HCT116 (cell line): ENCODE data around the gene GUCA1C. TPM values are rescaled to one million over a fixed set of nuclear protein-coding genes. Genes with fewer than 3 reads are reported as not detected.

Source experiments
- ATAC-seq: fragments of 200-7000 bp; cut with Tn5 transposase; 2 replicates; pipeline ENCODE4 v1.9.1; 2020; ENCODE audit warnings: mild to moderate bottlenecking, moderate library complexity
- BruUV-seq: library from RNA; stranded (reverse); fragments of 400-500 nt; replicated peaks from 2 replicates; lab custom pipeline; 2021; lab: Mats Ljungman, UMichigan
- CTCF ChIA-PET: fragments of 300-600 bp; sonication (Branson Sonifier 250); formaldehyde crosslinking; loops from one replicate; lab custom pipeline; 2021; ENCODE audit warnings: antibody characterized with exemption; lab: Charles Lee
- POLR2A ChIA-PET: fragments of 300-600, 350-600 bp; sonication (Branson Sonifier 250); formaldehyde crosslinking; loops from one replicate; lab custom pipeline; 2021; ENCODE audit warnings: antibody characterized with exemption; lab: Charles Lee
- RAD21 ChIA-PET, 2 experiments: fragments of 300-600 bp; sonication (Branson Sonifier 250); formaldehyde crosslinking; loops; one replicate each; lab custom pipeline; 2023; ENCODE audit warnings: low total read pairs in 2 of 2; ENCODE audit not compliant: uncharacterized antibody in 2 of 2, unreplicated experiment in 2 of 2, low non-redundant PET in 1 of 2; lab: Charles Lee
- DNase-seq: peaks from one replicate; pipeline ENCODE4 v3.0.0-alpha.2; 2010; ENCODE audit warnings: low read depth, low spot score
- H2AFZ ChIP-seq: fragments of 200-600 bp; shearing (Covaris generic), sonication (generic); 2 replicates; pipeline ENCODE4 v1.6.1; 2017; ENCODE audit warnings: low read depth, mixed run types, mixed read lengths, antibody characterized with exemption, low read length; ENCODE audit not compliant: poor library complexity, severe bottlenecking
- H3K27ac ChIP-seq: 2 replicates; pipeline ENCODE4 v1.5.1; 2012; ENCODE audit warnings: low read depth, low read length
- H3K27me3 ChIP-seq: fragments of 200-600 bp; sonication (generic); 2 replicates; pipeline ENCODE4 v1.6.1; 2016; ENCODE audit warnings: mixed run types, low read length, mixed read lengths; ENCODE audit not compliant: insufficient read depth
- H3K36me3 ChIP-seq, 2 experiments: fragments of 200-500 bp in 1 of 2; fragments of 200-600 bp in 1 of 2; sonication (Bioruptor generic) in 1 of 2; sonication (generic) in 1 of 2; 2 replicates each; pipeline versions ENCODE4 v1.5.1 to v1.6.1; 2014 to 2016; ENCODE audit warnings: low read length in 2 of 2, inconsistent platforms in 1 of 2, mixed read lengths in 1 of 2, mixed run types in 1 of 2; ENCODE audit not compliant: insufficient read depth in 2 of 2, control insufficient read depth in 1 of 2
- H3K4me1 ChIP-seq, 2 experiments: fragments of 200-600 bp in 1 of 2; sonication (generic) in 1 of 2; 2 replicates each; pipeline versions ENCODE4 v1.5.1 to v1.6.1; 2012 to 2017; ENCODE audit warnings: low read length in 2 of 2, inconsistent platforms in 1 of 2, mild to moderate bottlenecking in 1 of 2, mixed read lengths in 1 of 2, mixed run types in 1 of 2, moderate library complexity in 1 of 2; ENCODE audit not compliant: insufficient read depth in 2 of 2, control insufficient read depth in 1 of 2
- H3K4me2 ChIP-seq: fragments of 200-600 bp; sonication (generic); 2 replicates; pipeline ENCODE4 v1.6.1; 2017; ENCODE audit warnings: mixed run types, low read length, mixed read lengths
- H3K4me3 ChIP-seq, 2 experiments: fragments of 200-600 bp in 1 of 2; sonication (generic) in 1 of 2; replicated peaks in 1 of 2; 2 replicates each; pipeline ENCODE4 v1.5.1; 2011 to 2016; ENCODE audit warnings: low read length in 2 of 2, control low read depth in 1 of 2, low read depth in 1 of 2, mild to moderate bottlenecking in 1 of 2, mixed read lengths in 1 of 2, mixed run types in 1 of 2
- H3K79me2 ChIP-seq: fragments of 200-600 bp; sonication (generic); 2 replicates; pipeline ENCODE4 v1.6.1; 2017; ENCODE audit warnings: mild to moderate bottlenecking, mixed run types, low read length, moderate library complexity, mixed read lengths; ENCODE audit not compliant: insufficient read depth
- H3K9ac ChIP-seq: fragments of 200-600 bp; sonication (generic); 2 replicates; pipeline ENCODE4 v1.6.1; 2016; ENCODE audit warnings: low read length, mixed read lengths
- H3K9me2 ChIP-seq: fragments of 200-600 bp; sonication (generic), shearing (Covaris generic); 2 replicates; pipeline ENCODE4 v1.6.1; 2017; ENCODE audit warnings: mixed run types, mild to moderate bottlenecking, moderate library complexity; ENCODE audit not compliant: insufficient read depth
- H3K9me3 ChIP-seq, 2 experiments: fragments of 200-500 bp in 1 of 2; fragments of 200-600 bp in 1 of 2; sonication (Bioruptor generic) in 1 of 2; sonication (generic) in 1 of 2; 2 replicates each; pipeline ENCODE4 v1.6.1; 2014 to 2017; ENCODE audit warnings: low read length in 2 of 2, mixed read lengths in 2 of 2, inconsistent platforms in 1 of 2, low read depth in 1 of 2, mild to moderate bottlenecking in 1 of 2, mixed run types in 1 of 2, moderate library complexity in 1 of 2; ENCODE audit not compliant: control insufficient read depth in 1 of 2, insufficient read depth in 1 of 2
- H4K20me1 ChIP-seq: fragments of 200-600 bp; sonication (generic), shearing (Covaris generic); 2 replicates; pipeline ENCODE4 v1.6.1; 2017; ENCODE audit warnings: mixed run types, mild to moderate bottlenecking, moderate library complexity; ENCODE audit not compliant: insufficient read depth
- CEBPB ChIP-seq: IDR thresholded peaks from 2 replicates; pipeline ENCODE4 v1.6.1; 2012; ENCODE audit warnings: low read depth
- EGR1 ChIP-seq: IDR thresholded peaks from 2 replicates; pipeline ENCODE4 v1.6.1; 2012; ENCODE audit warnings: low read depth
- EZH2phosphoT487 ChIP-seq: fragments of 200-600 bp; IDR thresholded peaks from 2 replicates; pipeline ENCODE4 v1.6.1; 2018; ENCODE audit warnings: antibody characterized with exemption, borderline replicate concordance
- FOSL1 ChIP-seq: IDR thresholded peaks from 2 replicates; pipeline ENCODE4 v1.6.1; 2012; ENCODE audit warnings: low read depth
- JUND ChIP-seq: IDR thresholded peaks from 2 replicates; pipeline ENCODE4 v1.6.1; 2012
- MAX ChIP-seq: IDR thresholded peaks from 2 replicates; pipeline ENCODE4 v1.6.1; 2012
- POLR2A ChIP-seq: IDR thresholded peaks from 2 replicates; pipeline ENCODE4 v1.7.0; 2011; ENCODE audit warnings: borderline replicate concordance; ENCODE audit not compliant: insufficient read depth, insufficient read length; ENCODE audit errors: extremely low read depth
- REST ChIP-seq: IDR thresholded peaks from 2 replicates; pipeline ENCODE4 v1.6.1; 2012; ENCODE audit warnings: low read depth
- SIN3A ChIP-seq: IDR thresholded peaks from 2 replicates; pipeline ENCODE4 v1.6.1; 2012; ENCODE audit warnings: low read depth
- SP1 ChIP-seq: IDR thresholded peaks from 2 replicates; pipeline ENCODE4 v1.6.1; 2012; ENCODE audit warnings: low read depth
- SRF ChIP-seq: IDR thresholded peaks from 2 replicates; pipeline ENCODE4 v1.6.1; 2012; ENCODE audit warnings: low read depth
- TCF7L2 ChIP-seq: IDR thresholded peaks from 2 replicates; pipeline ENCODE4 v1.7.0; 2011; ENCODE audit warnings: borderline replicate concordance, inconsistent platforms; ENCODE audit not compliant: insufficient read depth, insufficient read length; ENCODE audit errors: extremely low read depth
- YY1 ChIP-seq: IDR thresholded peaks from 2 replicates; pipeline ENCODE4 v1.6.1; 2011; ENCODE audit warnings: low read length, low read depth, moderate library complexity, mild to moderate bottlenecking; ENCODE audit not compliant: insufficient replicate concordance; ENCODE audit errors: extremely low read depth
- ZFX ChIP-seq: fragments of 450-650 bp; IDR thresholded peaks from 2 replicates; pipeline ENCODE4 v1.6.1; 2017
- intact Hi-C: fragments of 100-400 bp; cut with micrococcal nuclease; formaldehyde crosslinking; loops from 2 replicates; pipeline ENCODE4 v1.10.0; 2022
- total RNA-seq: library from RNA; stranded (reverse); gene quantifications from one replicate; pipeline ENCODE4 v1.2.1, GENCODE V29; 2021; ENCODE audit not compliant: unreplicated experiment

GUCA1C gene
- total RNA-seq, 1 experiment from 2014 or later: not detected

GRCh38 chr3:108862865-108863798 is 90.5 kb downstream of the GUCA1C start:
- H3K79me2 ChIP-seq: no peaks in the 10 kb centered on the region
- peak overlapping the region; percentile 69 for H3K4me2 ChIP-seq
- H3K27me3 ChIP-seq: no peaks in the 10 kb centered on the region
- POLR2A ChIA-PET: no interaction called here
- H3K36me3 ChIP-seq: no peaks in the 10 kb centered on the region
- no peaks in the 10 kb centered on the region for H3K9me2 ChIP-seq
- CTCF ChIA-PET: no interaction called here
- TSS peak; percentile 72 for BruUV-seq
- H2AFZ ChIP-seq: peak overlapping the region; percentile 68
- ATAC-seq: peak; percentile 85
- intact Hi-C loops: no loop called here
- H3K27ac ChIP-seq: peak overlapping the region; percentile 76
- no peaks in the 10 kb centered on the region; a peak in 1 of 4 replicates for H3K9me3 ChIP-seq
- peak overlapping the region; percentile 44 for H3K9ac ChIP-seq
- peaks cover 22 to 30% of the 10 kb centered on the region in 2 experiments for H3K4me1 ChIP-seq
- H4K20me1 ChIP-seq: no peaks in the 10 kb centered on the region
- RAD21 ChIA-PET: no interaction called here
- DNase-seq: peak; percentile 81
- peak overlapping the region in 1 of 2 experiments; percentile 15; a peak in 2 of 4 replicates for H3K4me3 ChIP-seq
- peak; percentile 57; the same call in 1 of the 2 replicates for TF ChIP-seq JUND
- peak; percentile 44; the same call in 1 of the 2 replicates for TF ChIP-seq MAX
- TF ChIP-seq SP1: peak; percentile 62
- TF ChIP-seq FOSL1: peak; percentile 71
- TF ChIP-seq ZFX: no peak
- TF ChIP-seq EZH2phosphoT487: no peak
- 0 out of 2 replicates have a peak, but pooled peaks have one; percentile 20 for TF ChIP-seq EGR1
- TF ChIP-seq, all 23 proteins: peak for 5

GRCh38 chr3:108861401-108861800 is 92.3 kb downstream of the GUCA1C start:
- DNase-seq (no peak), ATAC-seq (no peak)
- no TSS peak for BruUV-seq
- RAD21 ChIA-PET: no interaction called here
- no peaks in the 10 kb centered on the region for H3K79me2 ChIP-seq
- no peak overlapping the region for H3K9ac ChIP-seq
- intact Hi-C loops: no loop called here
- H3K27ac ChIP-seq: no peak overlapping the region
- H3K4me1 ChIP-seq: peaks cover 22 to 30% of the 10 kb centered on the region in 2 experiments
- H2AFZ ChIP-seq: peak overlapping the region; percentile 28
- no peaks in the 10 kb centered on the region for H3K36me3 ChIP-seq
- H3K9me2 ChIP-seq: no peaks in the 10 kb centered on the region
- no peaks in the 10 kb centered on the region for H3K27me3 ChIP-seq
- no peak overlapping the region for H3K4me2 ChIP-seq
- POLR2A ChIA-PET: no interaction called here
- no peaks in the 10 kb centered on the region for H4K20me1 ChIP-seq
- H3K9me3 ChIP-seq: no peaks in the 10 kb centered on the region; a peak in 1 of 4 replicates
- CTCF ChIA-PET: no interaction called here
- H3K4me3 ChIP-seq: no peak overlapping the region
- TF ChIP-seq SRF (no peak), SIN3A (no peak), TCF7L2 (no peak), POLR2A (no peak), EGR1 (no peak), SP1 (no peak), CEBPB (no peak), MAX (no peak), REST (no peak), YY1 (no peak), ZFX (no peak)
